ENCODE measurements around the gene SRXN1.

Gene SRXN1

GRCh38 chr20:675453-676314 lies 22.7 kb upstream of the SRXN1 start, which contains the start of gene SCRT2 (continued):
- TF ChIP-seq PRDM10 (tag by site-specific recombination; IDR thresholded peaks at IDR 0.05) = peak; percentile 73
- TF ChIP-seq ZNF280C (tag by site-specific recombination; IDR thresholded peaks at IDR 0.05) = no peak
- no peak for TF ChIP-seq BCL11A (tag by site-specific recombination; IDR thresholded peaks at IDR 0.05; ENCODE audit: low read depth)
- TF ChIP-seq, protein P1, sequence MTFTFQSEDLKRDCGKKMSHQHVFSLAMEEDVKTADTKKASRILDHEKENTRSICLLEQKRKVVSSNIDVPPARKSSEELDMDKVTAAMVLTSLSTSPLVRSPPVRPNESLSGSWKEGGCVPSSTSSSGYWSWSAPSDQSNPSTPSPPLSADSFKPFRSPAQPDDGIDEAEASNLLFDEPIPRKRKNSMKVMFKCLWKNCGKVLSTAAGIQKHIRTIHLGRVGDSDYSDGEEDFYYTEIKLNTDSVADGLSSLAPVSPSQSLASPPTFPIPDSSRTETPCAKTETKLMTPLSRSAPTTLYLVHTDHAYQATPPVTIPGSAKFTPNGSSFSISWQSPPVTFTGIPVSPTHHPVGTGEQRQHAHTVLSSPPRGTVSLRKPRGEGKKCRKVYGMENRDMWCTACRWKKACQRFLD (tag by site-specific recombination; IDR thresholded peaks at IDR 0.05) = no peak
- no peak for TF ChIP-seq ZNF521 (tag by site-specific recombination; IDR thresholded peaks at IDR 0.05)
- TF ChIP-seq GLIS1 (tag by site-specific recombination; IDR thresholded peaks at IDR 0.05) = peak; percentile 97
- TF ChIP-seq ZNF560 (tag by site-specific recombination; IDR thresholded peaks at IDR 0.05; ENCODE audit: borderline replicate concordance) = no peak
- 0 out of 2 replicates have a peak, but pooled peaks have one; percentile 28 for TF ChIP-seq ZSCAN23 (tag by site-specific recombination; IDR thresholded peaks at IDR 0.05)
- TF ChIP-seq TCF7L2 (IDR thresholded peaks at IDR 0.05; ENCODE audit: borderline replicate concordance, low read depth, low read length) = peak; percentile 63; the same call in 1 of the 2 replicates
- no peak for TF ChIP-seq ZNF133 (tag by site-specific recombination; IDR thresholded peaks at IDR 0.05)
- TF ChIP-seq ZFP69B (tag by site-specific recombination; IDR thresholded peaks at IDR 0.05) = no peak
- 0 out of 2 replicates have a peak, but pooled peaks have one; percentile 22 for TF ChIP-seq ZNF596 (tag by site-specific recombination; IDR thresholded peaks at IDR 0.05)
- TF ChIP-seq ZNF768 (tag by site-specific recombination; IDR thresholded peaks at IDR 0.05) = no peak
- TF ChIP-seq ZNF561 (tag by site-specific recombination; IDR thresholded peaks at IDR 0.05; ENCODE audit: borderline replicate concordance) = peak; percentile 78; the same call in 1 of the 2 replicates
- TF ChIP-seq ZNF664 (tag by site-specific recombination; IDR thresholded peaks at IDR 0.05) = no peak
- TF ChIP-seq KLF16 (tag by site-specific recombination; IDR thresholded peaks at IDR 0.05) = no peak
- TF ChIP-seq, protein P2, sequence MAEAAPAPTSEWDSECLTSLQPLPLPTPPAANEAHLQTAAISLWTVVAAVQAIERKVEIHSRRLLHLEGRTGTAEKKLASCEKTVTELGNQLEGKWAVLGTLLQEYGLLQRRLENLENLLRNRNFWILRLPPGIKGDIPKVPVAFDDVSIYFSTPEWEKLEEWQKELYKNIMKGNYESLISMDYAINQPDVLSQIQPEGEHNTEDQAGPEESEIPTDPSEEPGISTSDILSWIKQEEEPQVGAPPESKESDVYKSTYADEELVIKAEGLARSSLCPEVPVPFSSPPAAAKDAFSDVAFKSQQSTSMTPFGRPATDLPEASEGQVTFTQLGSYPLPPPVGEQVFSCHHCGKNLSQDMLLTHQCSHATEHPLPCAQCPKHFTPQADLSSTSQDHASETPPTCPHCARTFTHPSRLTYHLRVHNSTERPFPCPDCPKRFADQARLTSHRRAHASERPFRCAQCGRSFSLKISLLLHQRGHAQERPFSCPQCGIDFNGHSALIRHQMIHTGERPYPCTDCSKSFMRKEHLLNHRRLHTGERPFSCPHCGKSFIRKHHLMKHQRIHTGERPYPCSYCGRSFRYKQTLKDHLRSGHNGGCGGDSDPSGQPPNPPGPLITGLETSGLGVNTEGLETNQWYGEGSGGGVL (tag by site-specific recombination; IDR thresholded peaks at IDR 0.05) = peak; percentile 90
- no peak for TF ChIP-seq ZBTB1 (tag by site-specific recombination; IDR thresholded peaks at IDR 0.05)
- no peak for TF ChIP-seq ZNF571 (tag by site-specific recombination; IDR thresholded peaks at IDR 0.05)
- TF ChIP-seq, protein P3, sequence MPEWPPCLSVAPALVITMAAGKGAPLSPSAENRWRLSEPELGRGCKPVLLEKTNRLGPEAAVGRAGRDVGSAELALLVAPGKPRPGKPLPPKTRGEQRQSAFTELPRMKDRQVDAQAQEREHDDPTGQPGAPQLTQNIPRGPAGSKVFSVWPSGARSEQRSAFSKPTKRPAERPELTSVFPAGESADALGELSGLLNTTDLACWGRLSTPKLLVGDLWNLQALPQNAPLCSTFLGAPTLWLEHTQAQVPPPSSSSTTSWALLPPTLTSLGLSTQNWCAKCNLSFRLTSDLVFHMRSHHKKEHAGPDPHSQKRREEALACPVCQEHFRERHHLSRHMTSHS (tag by site-specific recombination; IDR thresholded peaks at IDR 0.05) = no peak
- no peak for TF ChIP-seq ZNF701 (tag by site-specific recombination; IDR thresholded peaks at IDR 0.05)
- peak; percentile 24; the same call in 1 of the 2 replicates for TF ChIP-seq EGR2 (tag by site-specific recombination; IDR thresholded peaks at IDR 0.05; ENCODE audit: low read depth)
- no peak for TF ChIP-seq PATZ1 (tag by site-specific recombination; IDR thresholded peaks at IDR 0.05)
- TF ChIP-seq ZNF623 (tag by site-specific recombination; IDR thresholded peaks at IDR 0.05) = no peak
- TF ChIP-seq, protein P4, sequence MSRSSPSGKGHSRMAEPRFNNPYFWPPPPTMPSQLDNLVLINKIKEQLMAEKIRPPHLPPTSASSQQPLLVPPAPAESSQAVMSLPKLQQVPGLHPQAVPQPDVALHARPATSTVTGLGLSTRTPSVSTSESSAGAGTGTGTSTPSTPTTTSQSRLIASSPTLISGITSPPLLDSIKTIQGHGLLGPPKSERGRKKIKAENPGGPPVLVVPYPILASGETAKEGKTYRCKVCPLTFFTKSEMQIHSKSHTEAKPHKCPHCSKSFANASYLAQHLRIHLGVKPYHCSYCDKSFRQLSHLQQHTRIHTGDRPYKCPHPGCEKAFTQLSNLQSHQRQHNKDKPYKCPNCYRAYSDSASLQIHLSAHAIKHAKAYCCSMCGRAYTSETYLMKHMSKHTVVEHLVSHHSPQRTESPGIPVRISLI (tag by site-specific recombination; IDR thresholded peaks at IDR 0.05) = no peak
- no peak for TF ChIP-seq ZNF658 (tag by site-specific recombination; IDR thresholded peaks at IDR 0.05)

Data from HEK293 (cell line).